HG02678 (cell line): Measurements from ENCODE around the gene LARGE2.

Source experiments
- ATAC-seq: cut with Tn5 transposase; IDR thresholded peaks from one replicate; pipeline ENCODE4 v1.9.1; 2021; ENCODE audit warnings: mild to moderate bottlenecking, moderate library complexity; ENCODE audit not compliant: unreplicated experiment

Gene LARGE2

DNA sequence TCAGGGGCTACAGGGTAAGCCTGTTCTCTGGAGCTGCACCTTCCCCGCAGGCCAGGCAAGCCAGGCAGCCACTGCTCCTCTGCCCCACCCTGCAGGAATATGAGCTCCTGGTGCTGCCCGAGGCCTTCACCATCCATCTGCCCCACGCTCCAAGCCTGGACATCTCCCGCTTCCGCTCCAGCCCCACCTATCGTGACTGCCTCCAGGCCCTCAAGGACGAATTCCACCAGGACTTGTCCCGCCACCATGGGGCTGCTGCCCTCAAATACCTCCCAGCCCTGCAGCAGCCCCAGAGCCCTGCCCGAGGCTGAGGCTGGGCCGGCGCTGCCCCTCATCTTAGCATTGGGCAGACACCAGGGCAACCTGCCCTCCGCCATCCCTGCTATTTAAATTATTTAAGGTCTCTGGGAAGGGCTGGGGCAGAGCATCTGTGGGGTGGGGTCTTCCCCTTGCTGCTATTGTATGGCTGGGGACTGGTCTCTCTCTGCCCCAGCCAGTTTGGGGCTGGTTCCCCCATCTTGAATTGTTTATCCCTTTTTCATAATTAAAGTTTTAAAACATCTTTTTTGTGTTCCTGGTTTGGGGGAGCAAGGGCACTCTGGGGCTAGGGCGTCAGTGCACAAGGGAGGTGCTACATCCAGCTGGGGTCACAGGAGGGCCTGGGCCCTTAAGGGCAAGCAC is 6.2 kb downstream of the LARGE2 start:
- ATAC-seq: no peak

DNA sequence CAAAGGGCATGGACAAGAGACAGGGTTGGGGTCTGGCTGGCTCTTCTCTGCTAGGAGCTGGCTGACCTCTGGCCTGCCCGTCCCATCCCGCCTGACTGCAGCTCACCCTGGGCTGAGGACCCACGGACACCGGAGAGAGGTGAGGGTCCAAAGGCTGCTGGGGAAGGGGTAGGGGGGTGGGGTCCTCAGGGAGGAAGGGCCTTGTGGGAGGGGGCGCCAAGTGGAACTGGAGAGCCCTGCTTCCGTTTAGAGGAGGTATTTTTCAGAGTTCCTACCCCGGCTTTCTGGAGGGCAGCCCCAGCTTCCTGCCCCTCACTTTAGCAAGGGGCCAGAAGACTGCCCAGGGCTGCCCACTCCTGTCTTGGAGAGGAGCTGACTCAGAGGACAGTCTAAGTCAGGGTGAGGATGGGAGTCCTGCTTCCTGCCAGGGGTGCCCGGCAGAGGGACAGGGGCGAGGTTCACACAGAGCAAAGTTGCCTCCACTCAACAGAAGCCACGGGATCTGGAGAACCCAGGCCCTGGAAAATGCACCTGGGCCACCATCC is 7.1 kb downstream of the LARGE2 start:
- ATAC-seq: peak; percentile 11

DNA sequence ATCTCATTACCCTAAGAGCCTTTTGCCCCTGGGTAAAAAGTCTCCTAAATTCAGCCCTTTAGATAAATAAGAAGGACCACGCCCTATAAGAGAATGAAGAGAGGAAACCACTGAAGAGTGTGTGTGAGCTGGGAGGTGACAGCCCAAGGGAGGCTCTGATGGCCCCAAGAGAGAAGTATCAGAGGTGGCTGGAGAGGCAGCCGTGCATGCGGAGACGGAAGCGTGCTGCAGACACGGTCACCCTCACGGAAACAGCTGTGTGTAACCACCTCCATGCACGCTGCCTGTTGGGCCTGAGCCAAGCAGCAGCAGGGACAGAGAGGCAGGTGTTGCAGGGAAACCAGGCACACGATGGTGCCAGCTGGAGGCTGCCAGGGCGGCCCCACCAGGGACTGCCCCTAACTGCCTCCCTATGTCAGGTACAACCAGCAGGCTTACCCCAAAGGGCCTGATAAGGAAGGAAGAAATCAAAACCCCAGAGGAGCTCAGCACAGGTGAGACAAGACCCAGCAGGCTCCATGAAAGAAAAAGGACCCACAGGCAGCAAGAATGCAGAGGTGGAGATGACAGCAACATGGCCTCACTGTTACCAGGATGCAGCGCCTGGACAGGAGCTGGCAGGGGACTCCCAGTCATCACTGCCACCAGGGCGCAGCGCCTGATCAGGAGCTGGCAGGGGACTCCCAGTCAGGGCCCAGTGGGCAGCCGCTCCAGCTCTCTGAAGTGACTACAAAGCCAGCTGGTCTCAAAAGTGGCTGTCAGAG is 7.8 kb downstream of the LARGE2 start:
- peak; percentile 87 for ATAC-seq

DNA sequence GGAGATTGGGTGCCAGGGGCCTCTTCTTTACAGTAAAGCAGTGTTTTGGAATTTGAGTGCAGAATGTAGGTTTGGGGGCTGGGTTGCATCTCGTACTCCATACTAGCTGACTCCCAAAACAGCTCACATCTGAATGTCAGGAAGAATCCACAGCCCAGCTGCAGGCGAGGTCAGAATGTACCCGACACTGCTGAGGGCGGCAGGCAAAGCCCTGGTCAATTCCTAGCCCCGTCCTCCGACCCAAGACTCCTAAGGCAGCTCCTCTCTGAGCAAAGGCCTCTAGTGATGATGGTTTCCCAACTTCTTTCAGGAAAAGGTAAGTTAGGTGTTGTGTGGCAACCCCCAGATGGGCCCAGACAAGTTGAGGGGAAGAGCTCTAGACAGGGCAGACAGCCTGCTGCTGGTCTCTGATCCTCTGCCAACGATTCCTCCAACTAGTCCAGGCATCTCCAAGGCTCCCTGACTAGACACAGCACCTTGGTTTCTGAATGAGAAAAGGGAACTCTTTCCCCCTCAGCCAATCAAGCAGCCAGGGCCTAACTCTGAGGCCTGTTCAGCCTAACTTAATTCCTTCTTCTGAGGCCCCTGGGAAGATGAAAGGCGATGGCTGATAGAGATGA is 8.6 kb downstream of the LARGE2 start:
- ATAC-seq: no peak

DNA sequence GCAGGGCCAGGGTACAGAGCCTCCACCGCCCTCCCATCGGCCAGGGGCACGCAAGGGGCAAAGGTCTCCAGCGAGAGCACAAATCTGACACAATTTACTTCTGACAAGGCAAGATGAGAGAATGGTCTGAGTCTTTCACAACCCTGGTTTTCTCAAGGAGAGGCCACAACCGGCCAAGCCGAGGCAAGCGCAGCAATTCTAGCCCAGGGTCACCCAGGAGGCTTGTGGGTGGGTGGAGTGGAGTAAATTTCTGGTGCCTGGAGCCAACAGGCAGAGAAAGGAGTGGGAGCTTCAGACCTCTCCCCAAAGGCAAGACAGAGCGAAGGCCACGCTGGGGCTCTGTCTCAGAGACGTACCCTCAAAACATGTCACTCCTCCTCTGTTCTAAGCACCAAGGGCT is 9.3 kb downstream of the LARGE2 start:
- ATAC-seq: no peak

DNA sequence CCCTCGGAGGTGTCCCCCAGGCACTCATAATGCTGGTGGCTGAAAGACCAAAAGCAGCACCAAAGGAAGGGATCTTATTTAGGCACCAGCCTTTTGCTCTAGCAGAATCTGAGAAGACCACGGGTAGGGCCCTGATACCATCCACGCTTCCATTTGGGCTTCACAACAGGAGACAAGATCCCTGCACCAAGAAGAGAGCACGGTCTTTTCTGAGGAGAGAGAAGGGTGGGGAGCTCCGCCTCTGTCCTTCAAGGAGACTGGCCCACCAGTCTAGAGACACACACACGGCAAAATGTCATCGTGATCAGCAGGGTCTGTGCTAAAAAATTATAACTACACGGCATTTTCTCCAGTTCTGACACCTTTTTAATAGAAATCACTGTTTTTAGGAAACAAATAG is 9.8 kb downstream of the LARGE2 start:
- ATAC-seq: no peak

DNA sequence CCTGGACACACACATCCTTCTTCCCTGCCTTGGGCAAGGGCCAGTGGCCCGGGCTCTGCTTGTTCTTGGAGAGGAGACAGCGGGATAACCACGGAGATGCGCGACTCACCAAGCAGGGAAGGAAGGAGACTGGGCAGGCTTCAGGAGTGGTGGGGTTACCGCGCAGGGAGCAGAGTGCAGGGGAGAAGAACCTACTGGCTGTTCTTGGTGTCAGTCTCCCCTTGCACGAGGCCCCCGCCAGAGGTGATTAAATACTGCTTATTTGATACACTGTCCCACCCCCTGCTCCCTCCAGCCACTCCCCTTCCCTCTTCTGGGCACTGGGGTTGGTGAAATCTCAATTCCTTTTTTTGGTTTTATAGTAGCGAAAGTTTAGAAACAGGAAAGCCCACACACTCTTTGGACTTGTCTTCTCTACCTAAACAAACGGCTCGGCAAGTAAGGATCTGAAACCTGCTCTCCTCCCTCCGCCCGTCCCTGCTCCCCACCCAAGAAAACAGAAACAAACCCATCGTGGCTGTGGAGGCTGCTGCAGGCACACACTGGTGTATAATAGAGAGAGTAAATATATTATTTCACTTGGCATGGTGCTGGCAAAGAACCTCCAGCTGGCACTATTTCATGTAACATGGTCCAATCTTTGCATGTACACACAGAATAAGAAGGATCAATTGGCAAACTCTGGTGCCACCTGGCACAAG is 10.8 kb downstream of the LARGE2 start:
- ATAC-seq: peak; percentile 30

DNA sequence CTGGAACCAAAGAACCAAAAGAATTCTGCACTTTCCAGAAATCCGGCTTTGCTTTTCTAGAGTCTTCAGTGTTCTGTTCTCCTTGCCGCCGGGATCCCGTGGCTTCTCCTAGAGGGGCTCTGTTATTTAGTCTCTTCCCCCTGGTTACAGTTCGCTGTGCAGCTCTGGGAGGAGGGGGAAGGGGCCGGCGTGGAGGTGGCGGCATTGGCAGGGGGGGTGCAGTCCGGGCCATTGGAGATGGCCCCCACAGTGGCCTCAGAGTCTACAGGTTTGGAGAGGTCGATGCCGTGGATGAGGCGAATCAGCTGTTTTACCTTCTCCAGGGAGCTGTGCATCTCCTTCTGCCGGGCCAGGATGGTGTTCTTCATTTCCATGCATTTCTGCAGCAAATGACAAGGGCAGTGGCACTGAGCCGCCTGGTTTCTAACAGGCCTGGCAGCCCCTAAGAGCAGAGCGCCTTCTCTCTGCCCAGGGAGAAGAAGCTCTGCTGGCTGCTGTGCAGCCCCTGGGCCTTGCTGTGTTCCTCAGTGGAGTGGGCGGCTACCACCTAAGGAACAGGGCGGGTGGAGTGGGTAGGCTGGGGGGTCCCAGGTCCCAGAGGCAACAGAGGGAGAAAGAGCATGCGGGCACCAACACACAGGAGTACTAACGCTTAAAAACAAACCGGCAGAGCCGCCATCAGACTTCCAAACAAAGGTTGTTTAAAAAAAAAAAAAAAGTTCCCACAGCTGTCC is 11.6 kb downstream of the LARGE2 start:
- no peak for ATAC-seq

DNA sequence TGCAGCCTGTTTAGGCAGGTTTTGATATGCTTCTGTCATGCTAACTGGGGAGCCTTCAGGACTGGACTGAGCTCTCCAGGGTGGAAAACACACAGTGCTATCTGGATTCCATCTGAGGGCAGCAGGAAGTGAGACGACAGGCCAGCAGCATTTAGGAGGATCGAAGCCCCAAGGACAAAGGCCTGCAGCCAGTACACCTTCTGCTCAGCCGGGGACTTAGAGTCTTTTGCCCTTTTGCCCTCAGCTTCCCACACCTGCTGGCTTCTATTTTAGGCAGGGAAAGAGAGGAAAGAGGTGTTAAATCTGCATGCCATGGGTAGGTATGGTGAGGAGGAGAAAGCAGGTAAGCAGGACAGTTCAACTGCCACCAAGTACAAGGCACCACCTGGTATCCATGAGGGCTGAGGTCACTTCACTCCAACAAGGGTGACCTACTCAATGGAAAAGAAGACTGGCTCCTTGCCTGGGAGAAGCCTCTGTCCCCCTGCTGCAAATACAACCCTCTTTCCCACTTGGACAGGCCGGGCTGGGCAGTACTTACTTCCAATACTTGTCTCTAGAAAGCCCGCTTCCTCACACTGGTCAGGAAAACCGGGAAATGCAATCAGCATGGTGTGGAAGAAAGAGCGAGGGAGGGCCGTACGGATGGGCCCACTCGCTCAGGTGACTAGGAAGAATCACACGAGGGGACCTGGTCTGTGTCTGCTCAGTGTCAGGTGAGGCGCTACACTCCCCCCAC is 12.3 kb downstream of the LARGE2 start:
- ATAC-seq: no peak

DNA sequence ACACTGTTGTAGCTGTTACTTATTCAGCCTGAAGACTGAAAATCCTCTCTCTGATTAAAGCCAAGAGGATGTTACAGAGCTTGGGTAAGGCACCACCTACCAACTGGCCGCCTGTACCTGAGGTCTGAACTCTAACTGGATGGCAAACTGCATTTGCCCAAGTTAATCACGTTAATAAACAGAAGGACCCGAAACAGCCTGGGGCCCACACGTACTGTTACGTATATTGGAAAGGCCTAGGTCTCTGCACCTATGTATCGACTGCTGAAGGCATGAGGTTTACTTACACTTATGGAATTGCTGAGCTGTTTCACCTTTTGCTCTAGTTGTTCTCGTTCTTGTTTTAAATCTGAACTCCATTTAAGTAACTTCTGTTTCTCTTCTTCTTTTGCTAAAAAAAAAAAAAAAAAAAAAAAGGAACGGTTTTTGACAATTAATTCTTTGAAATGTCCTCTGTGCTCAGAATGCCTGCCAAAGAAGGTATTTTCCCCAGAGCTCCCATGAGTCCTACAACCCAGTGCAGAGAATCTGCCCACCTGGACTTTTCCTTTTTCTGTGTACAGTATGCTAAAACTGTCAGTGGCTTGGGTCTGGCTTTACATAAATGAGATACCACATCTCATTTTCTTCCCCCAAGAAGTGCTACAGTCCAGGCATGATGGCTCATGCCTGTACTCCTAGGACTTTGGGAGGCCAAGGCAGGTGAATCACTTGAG is 13.1 kb downstream of the LARGE2 start:
- ATAC-seq: no peak

DNA sequence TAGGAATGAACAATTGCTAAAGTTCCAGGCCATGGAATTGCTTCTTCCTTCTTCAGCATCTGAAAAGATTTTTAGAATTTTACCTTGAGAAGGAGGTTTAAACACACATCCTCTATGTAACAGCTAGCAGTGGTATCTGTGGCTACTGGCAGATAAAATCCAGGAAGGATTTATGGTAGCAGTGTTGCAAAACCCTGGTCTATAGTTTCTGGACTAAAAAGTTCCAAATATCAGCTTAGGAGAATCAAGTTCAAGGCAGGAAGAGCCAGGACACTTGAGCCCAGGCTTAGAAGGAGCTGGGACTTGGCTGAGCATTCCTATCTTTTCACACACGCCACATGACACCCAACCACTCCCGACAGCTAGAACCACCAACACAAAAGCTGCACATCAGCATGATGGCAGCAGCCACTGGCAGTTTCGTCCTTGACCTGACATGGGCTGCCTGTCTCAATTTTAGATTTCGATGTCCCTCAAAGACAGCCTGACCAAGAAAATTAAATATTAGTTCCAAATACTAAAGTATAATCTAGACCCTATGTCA is 14.1 kb downstream of the LARGE2 start:
- no peak for ATAC-seq

DNA sequence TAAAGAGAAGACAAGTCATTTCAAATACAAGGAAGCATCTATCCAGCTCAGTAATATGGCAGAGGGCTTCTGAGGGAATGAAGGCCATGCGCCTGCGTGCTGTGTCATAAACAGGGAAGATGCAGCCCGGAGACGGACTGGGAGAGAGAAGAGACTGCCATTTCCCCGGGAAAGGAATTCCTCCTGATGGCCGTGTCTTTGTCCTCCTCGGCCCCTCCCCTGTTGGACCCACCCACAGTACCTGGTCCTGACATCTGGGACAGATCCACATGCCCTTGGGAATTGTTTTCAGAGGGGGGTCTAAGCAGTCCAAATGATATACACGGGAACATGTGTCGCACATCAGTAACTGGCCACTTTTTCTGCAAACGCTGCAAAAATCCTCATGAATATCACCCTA is 15.5 kb downstream of the LARGE2 start:
- ATAC-seq: no peak

DNA sequence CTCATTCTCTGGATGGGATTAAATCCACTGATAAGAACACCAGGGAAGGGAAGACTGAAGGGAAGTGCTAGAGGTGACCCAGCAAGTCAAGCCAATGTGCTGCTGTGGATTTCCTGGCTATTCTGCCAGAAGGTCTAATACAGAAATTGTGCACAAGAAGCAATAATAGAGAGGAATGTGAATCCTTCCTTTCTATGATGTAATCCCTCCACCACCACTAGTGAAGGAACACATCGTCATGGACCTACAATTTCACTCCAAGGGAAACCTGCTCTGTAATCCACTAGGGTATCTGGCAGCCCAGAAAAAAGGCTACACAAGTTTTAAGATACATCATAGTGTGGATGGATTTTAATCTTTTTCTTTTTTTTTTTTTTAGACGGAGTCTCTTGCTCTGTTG is 17.4 kb downstream of the LARGE2 start:
- no peak for ATAC-seq

DNA sequence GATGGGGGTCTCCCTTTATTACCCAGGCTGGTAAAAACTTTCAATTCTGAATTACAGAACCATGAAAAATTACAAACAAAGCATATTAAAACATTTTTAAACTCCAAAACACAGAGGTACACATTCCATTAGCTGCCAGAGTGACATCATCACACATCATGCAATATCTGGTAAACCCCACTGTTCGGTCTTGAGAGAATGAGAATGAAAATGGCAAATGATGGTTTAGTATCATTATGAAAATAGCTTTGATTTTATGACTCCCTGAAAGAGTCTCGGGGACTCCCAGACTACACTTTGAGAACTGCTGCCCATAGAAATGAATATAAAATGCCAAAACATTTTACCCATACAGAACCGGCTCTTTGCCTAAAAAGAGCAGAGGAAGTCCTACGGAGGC is 18.8 kb downstream of the LARGE2 start:
- ATAC-seq: no peak

DNA sequence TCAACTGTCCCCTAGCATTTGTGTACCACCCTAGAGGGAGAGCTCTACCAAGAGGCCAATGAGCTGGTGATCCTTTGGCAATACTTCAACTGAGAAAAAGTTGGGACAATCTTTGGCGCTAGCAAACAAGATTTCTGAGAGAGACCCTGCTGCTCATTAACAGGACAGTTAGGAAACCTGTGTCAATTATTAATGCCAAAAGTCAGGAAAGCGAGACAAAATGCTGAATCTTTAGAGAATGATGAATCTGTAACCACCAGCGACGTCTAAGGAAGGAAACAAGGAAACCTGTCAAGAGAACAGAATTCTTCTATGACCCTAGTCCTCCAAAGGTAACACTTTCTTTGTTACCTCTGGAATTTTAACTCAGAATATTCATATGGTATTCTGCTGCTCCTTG is 19.9 kb downstream of the LARGE2 start:
- no peak for ATAC-seq

DNA sequence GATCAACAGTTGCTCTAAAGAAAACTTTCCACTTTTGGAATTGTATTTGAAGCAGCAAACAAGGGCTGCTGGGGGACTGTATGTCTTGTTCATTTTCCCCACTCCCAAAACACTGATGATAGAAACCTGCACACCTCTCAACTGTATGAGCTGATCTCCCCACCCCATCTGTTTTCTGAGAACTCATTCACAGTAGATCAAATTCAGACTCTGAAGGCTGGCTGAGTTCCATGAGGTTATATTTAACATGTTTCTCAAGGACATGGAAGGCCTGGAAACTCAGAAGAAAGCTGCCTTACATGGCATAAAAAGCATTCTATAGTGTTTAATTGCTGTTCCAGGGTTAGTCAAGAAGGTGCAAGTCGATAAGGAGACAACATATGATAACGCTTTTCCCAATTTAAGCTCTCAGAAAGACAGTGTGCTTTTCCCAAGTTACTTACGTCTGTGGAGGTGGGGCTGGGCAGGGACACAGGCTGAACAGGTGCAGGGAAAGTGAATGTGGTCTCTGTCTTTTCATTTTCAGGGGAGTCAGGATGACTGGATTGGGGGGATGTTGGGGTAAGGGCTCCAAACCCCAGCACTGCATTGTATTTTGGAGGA is 23.0 kb downstream of the LARGE2 start:
- no peak for ATAC-seq

DNA sequence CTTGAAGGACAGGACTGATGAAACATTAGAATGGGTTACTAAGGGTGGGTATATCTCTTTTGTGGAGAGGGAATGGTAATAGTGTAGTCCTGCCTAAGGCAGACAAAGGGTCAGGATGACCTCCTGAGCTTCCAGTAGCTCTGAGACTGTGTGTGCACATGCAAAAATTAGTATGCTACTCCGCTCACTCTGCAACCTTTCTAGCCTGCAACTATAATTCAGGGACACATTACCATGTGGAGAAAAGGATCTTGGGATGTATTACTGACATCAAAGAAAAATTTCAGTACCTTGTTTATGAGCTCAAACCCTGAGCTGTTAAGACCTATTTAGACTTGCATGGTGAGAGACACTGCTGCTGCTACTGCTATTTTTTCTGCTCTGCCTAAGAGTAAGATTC is 25.4 kb downstream of the LARGE2 start:
- ATAC-seq: no peak

DNA sequence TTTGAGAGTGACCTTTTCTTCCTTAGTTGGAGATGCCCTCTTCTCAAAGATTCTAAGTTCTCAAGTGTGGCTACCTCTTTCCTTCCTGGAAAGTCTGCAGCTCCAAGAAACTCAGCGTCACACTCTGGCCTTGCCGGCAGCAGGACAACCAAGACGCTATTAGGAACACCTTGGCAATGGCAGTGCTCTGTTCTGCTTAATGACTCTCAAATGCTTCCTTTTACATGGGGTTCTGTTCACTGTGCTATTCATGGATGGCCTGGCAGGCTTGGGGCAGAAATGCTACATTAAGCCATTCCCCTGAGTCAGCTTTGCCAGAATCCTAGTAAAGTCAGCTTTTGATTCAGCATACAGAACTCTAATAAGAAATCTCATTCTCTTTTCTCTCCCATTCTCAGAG is 25.9 kb downstream of the LARGE2 start:
- ATAC-seq: no peak

DNA sequence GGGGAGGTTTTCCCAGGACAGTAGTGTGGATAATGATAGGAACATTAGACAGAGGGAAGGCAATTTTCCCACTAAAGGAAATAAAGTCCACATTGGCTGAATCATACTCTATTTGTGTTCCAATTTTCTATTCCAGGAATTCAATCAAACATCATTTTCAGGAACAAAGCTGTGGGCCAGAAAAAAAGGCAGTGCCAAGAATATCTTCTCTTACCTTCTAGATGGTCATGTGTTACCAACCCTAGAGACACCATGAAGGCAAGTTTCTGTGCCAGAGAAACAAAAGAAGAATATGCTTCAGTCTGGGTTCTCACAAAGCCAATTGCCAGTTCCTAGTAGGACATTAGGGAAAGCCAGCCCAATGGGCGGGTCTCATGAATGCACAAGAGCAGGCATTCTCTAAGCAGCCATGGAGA is 27.5 kb downstream of the LARGE2 start:
- ATAC-seq: no peak
